Right lobe of liver (tissue), 6 donors: Measurements from ENCODE around the gene CPM. TPM values are rescaled to one million over a fixed set of nuclear protein-coding genes. Genes with fewer than 3 reads are reported as not detected.
"Not testable (repeated sequence)": the region's sequence is repeated elsewhere in the genome, so short reads cannot be mapped to it uniquely, and the experiment has no call there.

ENCODE experiments used
- ATAC-seq, 4 donors: fragments of 200-7000 bp; cut with Tn5 transposase; one replicate each; pipeline ENCODE4 v1.9.1; 2020; ENCODE audit warnings: mild to moderate bottlenecking in 4 of 4, moderate library complexity in 4 of 4
- DNase-seq, 3 donors: peaks; one replicate each; pipeline ENCODE4 v3.0.0-alpha.2; 2020
- H3K27ac ChIP-seq, 3 donors: fragments of 200-600 bp; one replicate each; pipeline ENCODE4 v1.8.0; 2022
- H3K27me3 ChIP-seq, 2 donors: fragments of 200-600 bp; one replicate each; pipeline ENCODE4 v1.8.0; 2022
- H3K36me3 ChIP-seq, 4 donors: fragments of 200-600 bp; sonication (generic) in 1 of 4; one replicate each; pipeline versions ENCODE4 v1.5.1 to v1.8.0; 2017 to 2022; ENCODE audit warnings: control low read depth in 1 of 4
- H3K4me1 ChIP-seq, 4 donors: fragments of 200-600 bp; sonication (generic) in 1 of 4; one replicate each; pipeline versions ENCODE4 v1.5.1 to v1.8.0; 2017 to 2022; ENCODE audit warnings: control low read depth in 1 of 4
- H3K4me3 ChIP-seq, 3 donors: fragments of 200-600 bp; one replicate each; pipeline ENCODE4 v1.8.0; 2022
- H3K9me3 ChIP-seq, 4 donors: fragments of 200-600 bp; sonication (generic) in 1 of 4; one replicate each; pipeline versions ENCODE4 v1.5.1 to v1.8.0; 2017 to 2022; ENCODE audit warnings: control low read depth in 1 of 4
- POLR2A ChIP-seq: fragments of 450-650 bp; IDR thresholded peaks from one replicate; pipeline ENCODE4 v1.6.1; 2017; ENCODE audit warnings: antibody characterized with exemption, mild to moderate bottlenecking
- WGBS: methylation state at CpG from one replicate; pipeline ENCODE4 v1.1.6; 2018; ENCODE audit warnings: low coverage, low lambda C conversion rate; ENCODE audit not compliant: insufficient coverage; ENCODE audit errors: missing lambda C conversion rate; 5-methylcytosine and 5-hydroxymethylcytosine counted together
- intact Hi-C, 2 donors: fragments of 100-400 bp; cut with DNase I; formaldehyde crosslinking; loops; one replicate each; pipeline versions ENCODE4 v1.11.2 to v1.14.1; 2022
- total RNA-seq, 6 experiments: library from RNA; depleted of rRNA in 2 of 6; stranded (reverse); fragments of >200 nt in 2 of 6; fragmentation: NEBNext Ultra II Directional in 3 of 6; extraction: Animal tissue kit (Norgen Biotek cat#: 25700) in 3 of 6; gene quantifications; one replicate each; pipeline versions ENCODE4 v1.1.0 to v1.2.4, GENCODE V29; 2016 to 2023
- TF ChIP-seq, protein P1 (sequence below), 4 donors: fragments of 200-600 bp in 3 of 4; fragments of 450-650 bp in 1 of 4; IDR thresholded peaks; one replicate each; pipeline versions ENCODE4 v1.5.1 to v1.8.0; 2016 to 2022; ENCODE audit warnings: antibody characterized with exemption in 4 of 4, mild to moderate bottlenecking in 2 of 4
- donor health status: DM: no; HTN: yes; CAD: no.
- donor health status: DM: no; HTN: no; CAD: no.
- donor health status: DM: no; HTN: no; CAD: no.
- donor health status: DM: no; HTN: yes; CAD: no.
- donor health status: DM: no; HTN: yes; CAD: no.

Gene CPM
- total RNA-seq, 6 experiments from 2014 or later = 34.6 to 91.6 (median 50.0) TPM

- no peak for ATAC-seq
- Histone ChIP-seq H3K4me1 (no peaks in the 10 kb centered on the region), H3K36me3 (peaks cover 0 to 100% (median 46%) of the 10 kb centered on the region in 4 donors)
Observed at GRCh38 chr12:68824131-68824530, 108.8 kb downstream of the CPM start.

DNA sequence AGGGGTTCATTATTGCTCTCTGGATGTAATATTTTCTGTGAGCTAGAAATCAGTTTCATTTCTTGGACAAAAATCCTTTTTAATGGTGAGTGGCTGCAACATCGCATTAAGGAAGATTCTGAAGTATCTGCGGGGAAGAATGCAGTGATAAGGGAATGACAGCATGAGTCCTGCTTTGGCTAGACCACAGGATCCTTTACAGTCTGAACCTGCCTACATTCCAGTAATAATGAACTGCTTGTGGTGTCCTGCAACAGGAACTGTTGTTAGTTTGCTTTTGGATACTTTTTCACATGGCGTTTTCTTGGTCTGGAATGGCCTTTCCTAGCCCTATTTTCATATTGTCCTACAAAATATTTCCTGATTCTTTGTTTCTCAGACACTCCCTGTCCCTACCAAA is 109.3 kb downstream of the CPM start:
- intact Hi-C loops = no loop called here
- no peaks in the 10 kb centered on the region for H3K9me3 ChIP-seq
- whole genome bisulfite sequencing = 69% methylated on average over 3 of the region's 3 CpGs
- no peak for DNase-seq
- H3K4me3 ChIP-seq = no peak overlapping the region
- no peaks in the 10 kb centered on the region for H3K4me1 ChIP-seq
- H3K27me3 ChIP-seq = no peaks in the 10 kb centered on the region
- H3K36me3 ChIP-seq = peaks cover 0 to 100% (median 47%) of the 10 kb centered on the region in 4 donors
- H3K27ac ChIP-seq = no peak overlapping the region
- TF ChIP-seq, protein P1, sequence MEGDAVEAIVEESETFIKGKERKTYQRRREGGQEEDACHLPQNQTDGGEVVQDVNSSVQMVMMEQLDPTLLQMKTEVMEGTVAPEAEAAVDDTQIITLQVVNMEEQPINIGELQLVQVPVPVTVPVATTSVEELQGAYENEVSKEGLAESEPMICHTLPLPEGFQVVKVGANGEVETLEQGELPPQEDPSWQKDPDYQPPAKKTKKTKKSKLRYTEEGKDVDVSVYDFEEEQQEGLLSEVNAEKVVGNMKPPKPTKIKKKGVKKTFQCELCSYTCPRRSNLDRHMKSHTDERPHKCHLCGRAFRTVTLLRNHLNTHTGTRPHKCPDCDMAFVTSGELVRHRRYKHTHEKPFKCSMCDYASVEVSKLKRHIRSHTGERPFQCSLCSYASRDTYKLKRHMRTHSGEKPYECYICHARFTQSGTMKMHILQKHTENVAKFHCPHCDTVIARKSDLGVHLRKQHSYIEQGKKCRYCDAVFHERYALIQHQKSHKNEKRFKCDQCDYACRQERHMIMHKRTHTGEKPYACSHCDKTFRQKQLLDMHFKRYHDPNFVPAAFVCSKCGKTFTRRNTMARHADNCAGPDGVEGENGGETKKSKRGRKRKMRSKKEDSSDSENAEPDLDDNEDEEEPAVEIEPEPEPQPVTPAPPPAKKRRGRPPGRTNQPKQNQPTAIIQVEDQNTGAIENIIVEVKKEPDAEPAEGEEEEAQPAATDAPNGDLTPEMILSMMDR (IDR thresholded peaks at IDR 0.05) = no peak
- no peak for TF ChIP-seq POLR2A
- no peak for ATAC-seq

More at GRCh38 chr12:68824131-68824530, 108.8 kb downstream of the CPM start:
- Histone ChIP-seq H3K4me3 (no peak overlapping the region), H3K27ac (no peak overlapping the region), H3K27me3 (no peaks in the 10 kb centered on the region), H3K9me3 (no peaks in the 10 kb centered on the region)
- 95% methylated on average over 5 of the region's 5 CpGs for WGBS
- no peak for DNase-seq
- TF ChIP-seq, protein P1 (IDR thresholded peaks at IDR 0.05) = no peak
- TF ChIP-seq POLR2A = no peak
- intact Hi-C loops = no loop called here

DNA sequence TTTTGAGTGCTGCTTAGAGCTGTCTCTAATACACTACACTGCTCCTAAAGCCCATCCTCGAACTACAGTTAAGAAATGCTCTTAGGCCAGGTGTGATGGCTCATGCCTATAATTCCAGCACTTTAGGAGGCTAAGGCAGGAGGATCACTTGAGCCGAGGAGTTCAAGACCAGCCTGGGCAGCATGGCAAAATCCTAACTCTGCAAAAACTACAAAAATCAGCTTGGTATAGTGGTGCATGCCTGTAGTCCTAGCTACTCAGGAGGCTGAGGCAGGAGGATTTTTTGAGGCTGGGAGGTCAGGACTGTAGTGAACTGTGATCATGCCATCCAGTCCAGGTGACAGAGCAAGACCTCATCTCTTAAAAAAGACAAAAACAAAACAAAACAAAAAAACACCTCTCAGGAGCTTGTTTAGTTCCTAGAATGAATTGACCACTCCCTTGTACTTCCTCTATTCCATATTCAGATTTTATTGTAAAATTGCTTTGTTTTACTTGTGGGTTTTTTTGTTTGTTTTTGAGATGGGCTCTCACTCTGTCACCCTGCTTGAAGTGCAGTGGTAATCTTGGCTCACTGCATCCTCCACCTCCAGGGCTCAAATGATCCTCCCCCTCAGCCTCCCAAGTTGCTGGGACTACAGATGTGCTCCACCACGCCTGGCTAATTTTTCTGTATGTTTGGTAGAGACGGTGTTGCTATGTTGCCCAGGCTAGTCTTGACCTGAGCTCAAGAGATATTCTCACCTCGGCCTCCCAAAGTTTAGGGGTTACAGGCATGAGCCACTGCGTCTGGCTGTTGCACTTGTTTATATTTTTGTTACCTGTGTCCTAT is 111.4 kb downstream of the CPM start:
- Histone ChIP-seq H3K9me3 (no peaks in the 10 kb centered on the region), H3K27ac (no peak overlapping the region), H3K36me3 (peaks cover 0 to 97% (median 47%) of the 10 kb centered on the region in 4 donors), H3K4me3 (no peak overlapping the region), H3K4me1 (no peaks in the 10 kb centered on the region), H3K27me3 (no peaks in the 10 kb centered on the region)
- DNase-seq (no peak), ATAC-seq (peak in 1 of 4 donors; percentile 11)
- TF ChIP-seq, protein P1 (IDR thresholded peaks at IDR 0.05) = no peak
- TF ChIP-seq POLR2A = no peak
- intact Hi-C loops = no loop called here
- 88% methylated on average over 4 of the region's 6 CpGs for WGBS

- DNase-seq, H3K9me3 ChIP-seq, intact Hi-C loops, ATAC-seq, H3K4me3 ChIP-seq, H3K27ac ChIP-seq, H3K27me3 ChIP-seq: not testable (repeated sequence)
- WGBS = 94% methylated on average over 11 of the region's 13 CpGs
- peaks cover 0 to 11% (median 0%) of the 10 kb centered on the region in 4 donors for H3K4me1 ChIP-seq
- H3K36me3 ChIP-seq = peaks cover 1 to 97% (median 41%) of the 10 kb centered on the region in 4 donors
Observed at GRCh38 chr12:68819481-68819880, 113.5 kb downstream of the CPM start.
